A172 (cell line): ENCODE data around the gene ARHGAP30. TPM values are rescaled to one million over a fixed set of nuclear protein-coding genes. Genes with fewer than 3 reads are reported as not detected.
A peak's percentile ranks its signal among the peaks of the same experiment; 100 is the strongest.
"Not testable (repeated sequence)": the region's sequence is repeated elsewhere in the genome, so short reads cannot be mapped to it uniquely, and the experiment has no call there.

Source experiments
- DNase-seq: peaks from one replicate; pipeline ENCODE4 v3.0.0-alpha.2; 2015; ENCODE audit warnings: low spot score
- total RNA-seq: library from RNA; depleted of rRNA; stranded (reverse); fragments of >200 nt; shearing (Covaris generic); gene quantifications from 2 replicates; pipeline ENCODE4 v1.2.3, GENCODE V29; 2014

The ARHGAP30 gene
- total RNA-seq, 1 experiment from 2014 or later = 0.07 TPM

DNA sequence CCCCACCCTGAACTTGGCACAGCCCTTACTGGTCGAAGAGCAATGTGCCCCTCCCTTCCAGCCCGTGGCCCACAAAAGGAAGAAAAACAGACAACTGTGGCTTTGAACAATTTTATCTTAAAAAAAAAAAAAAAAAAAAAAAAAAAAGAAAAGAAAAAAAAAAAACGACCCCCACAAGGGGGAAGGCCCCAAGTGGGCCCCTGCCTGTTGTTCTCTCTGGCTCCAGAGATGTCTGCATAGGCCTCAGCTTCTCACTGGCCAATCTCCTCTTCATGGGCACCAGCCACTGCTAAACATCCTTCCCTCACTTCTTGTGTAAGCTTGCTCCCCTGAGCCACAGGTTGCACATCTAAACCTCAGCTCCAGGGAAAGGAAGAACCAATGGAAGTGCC is 30.5 kb downstream of the ARHGAP30 start:
- DNase-seq = no peak

DNA sequence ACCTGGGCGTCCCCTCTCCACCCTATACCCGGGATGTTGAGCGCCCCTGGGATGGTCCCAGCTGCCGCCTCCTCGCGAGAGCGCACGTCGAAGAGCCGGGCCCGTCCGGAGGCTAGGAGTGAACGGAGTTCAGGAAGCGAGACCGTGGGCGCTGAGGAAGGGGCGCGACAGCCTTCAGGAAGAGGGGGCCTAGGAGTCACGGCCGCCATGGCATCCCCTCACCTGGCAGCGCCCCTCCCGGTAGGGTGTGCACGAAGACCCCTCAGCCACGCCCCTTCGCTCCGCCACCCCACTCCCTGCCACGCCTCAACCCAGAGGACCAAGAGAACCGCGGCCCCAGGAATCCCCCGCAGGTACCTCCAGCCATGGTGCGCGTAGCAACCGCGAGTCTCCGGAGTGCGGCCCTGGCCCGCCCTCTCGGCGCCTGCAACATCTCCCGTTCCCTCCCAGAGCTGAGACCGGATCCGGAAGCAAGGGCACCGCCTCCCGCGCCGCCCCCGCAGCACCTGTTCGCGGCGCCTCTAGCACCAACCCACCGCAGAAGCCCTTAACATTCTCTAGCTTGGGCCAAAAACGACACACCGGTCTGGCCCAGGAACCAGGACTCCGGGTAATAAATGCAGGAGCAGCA is 31.1 kb downstream of the ARHGAP30 start, which contains the start of gene TSTD1:
Gene TSTD1 (minus strand): TSS at position 442 of the 631 bp plus-strand sequence. CDS start 75 bp downstream, at position 367.
- DNase-seq = no peak

DNA sequence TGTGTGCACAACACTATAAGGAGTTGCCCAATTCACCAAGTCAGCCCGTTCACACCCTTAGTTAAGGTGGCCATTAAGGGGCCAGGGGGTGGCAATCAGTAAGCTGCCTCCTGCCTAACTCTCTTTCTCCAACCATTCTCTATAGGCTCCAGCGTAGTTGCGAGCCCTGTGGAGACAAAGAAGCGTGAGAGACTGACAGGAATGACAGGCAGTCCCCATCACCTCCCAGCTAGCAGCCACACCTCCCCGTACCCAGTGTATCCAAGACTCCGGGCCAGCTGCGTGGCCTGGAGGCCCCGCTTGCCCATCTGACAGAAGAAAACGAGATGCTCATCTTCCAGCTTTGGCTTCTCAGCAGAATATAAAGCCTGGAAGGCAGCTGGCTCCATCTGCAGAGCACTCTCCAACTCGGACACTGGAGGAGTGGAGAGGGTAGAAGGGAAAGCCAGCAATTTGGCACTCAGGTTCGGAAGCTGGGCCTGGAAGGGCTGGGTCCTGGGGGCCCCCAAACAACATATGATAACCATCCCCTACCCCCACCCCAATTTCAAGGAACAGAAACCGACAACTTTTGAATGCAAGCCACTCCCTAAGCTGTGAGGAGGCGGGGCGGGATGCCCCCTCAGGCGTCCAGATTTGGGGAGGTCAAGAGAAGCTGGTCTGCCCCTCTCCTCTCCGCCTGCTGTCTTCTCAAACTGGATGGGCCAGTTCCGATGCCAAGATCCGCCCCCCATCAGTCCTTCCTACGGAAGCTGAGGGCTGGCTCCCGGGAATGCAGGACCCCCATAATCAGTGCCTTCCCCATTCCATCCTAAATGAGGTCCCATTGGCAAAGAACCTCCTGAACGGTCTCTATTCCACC is 31.8 kb downstream of the ARHGAP30 start:
- no peak for DNase-seq

DNA sequence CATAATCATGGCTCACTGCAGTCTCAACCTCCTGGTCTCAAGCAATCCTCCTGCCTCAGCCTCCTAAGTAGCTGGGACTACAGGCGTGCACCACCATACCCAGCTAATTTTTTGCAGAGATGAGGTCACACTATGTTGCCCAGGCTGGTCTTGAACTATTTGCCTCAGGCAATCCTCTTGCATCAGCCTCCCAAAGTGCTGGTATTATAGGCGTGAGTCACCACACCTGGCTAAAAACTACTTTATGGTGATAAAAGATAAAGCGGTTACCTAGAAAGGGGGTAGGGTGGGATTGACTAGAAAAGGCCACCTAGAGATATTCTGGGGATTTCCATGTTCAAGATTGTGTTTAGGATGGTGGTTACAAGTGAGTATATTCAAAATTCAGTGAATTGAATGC is 35.9 kb downstream of the ARHGAP30 start:
- no peak for DNase-seq

DNA sequence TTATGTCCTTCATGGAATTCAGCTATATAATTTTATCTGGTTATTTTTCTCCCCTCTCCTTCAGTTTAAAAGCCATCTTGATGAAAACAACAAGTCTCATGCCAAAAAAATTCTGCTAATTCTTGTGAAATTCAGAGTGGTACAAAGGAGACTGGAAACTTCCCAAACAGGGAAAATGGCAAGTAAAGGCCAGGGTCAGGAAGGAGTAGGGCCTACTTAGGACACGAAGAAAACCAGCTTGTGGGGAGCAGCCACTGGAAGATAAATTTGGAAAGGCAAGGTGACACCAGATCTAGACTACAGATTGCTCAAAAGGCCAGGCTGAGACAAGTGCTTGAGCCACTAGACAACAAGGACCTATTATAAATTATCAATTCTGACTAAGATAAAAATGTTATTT is 37.3 kb downstream of the ARHGAP30 start:
- no peak for DNase-seq

DNA sequence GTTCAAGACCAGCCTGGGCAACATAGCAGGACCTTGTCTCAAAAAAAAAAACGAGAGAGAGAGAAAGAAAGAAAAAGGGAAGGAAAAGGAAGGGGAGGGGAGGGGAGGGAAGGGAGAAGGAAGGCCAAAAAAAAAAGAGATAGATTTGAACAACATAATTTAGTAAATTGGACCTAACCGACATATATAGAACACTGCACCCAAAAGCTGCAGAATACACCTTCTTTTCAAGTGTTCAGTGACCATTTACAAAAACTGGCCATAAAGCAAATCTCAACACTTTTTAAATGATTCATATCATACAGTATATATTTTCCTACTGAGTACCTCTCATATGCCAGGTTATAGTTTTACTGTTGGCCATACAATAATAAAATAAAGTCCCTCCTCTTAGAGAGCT is 37.8 kb downstream of the ARHGAP30 start:
- DNase-seq = no peak

DNA sequence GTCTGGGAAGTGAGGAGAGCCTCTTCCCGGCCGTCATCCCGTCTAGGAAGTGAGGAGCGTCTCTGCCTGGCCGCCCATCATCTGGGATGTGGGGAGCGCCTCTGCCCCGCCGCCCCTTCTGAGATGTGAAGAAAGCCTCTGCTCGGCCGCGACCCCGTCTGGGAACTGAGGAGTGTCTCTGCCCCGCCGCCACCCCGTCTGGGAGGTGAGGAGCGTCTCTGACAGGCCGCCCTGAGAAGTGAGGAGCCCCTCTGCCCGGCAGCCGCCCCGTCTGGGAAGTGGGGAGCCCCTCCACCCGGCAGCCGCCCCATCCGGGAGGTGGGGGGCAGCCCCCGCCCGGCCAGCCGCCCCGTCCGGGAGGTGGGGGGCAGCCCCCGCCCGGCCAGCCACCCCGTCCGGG is 40.2 kb downstream of the ARHGAP30 start:
- DNase-seq = not testable (repeated sequence)

DNA sequence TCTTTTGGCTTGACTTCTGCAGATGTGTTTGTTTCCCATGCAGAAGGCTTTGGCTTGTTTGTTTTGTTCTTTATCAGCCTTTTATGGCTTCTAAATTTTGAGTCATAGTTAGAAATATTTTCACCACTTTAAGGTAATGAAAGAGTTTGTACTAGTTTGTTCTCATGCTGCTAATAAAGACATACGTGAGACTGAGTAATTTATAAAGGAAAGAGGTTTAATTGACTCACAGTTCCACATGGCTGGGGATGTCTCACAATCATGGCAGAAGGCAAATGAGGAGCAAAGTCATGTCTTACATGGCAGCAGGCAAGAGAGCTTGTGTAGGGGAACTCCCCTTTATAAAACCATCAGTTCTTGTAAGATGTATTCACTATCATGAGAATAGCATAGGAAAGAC is 42.7 kb downstream of the ARHGAP30 start:
- DNase-seq = not testable (repeated sequence)

DNA sequence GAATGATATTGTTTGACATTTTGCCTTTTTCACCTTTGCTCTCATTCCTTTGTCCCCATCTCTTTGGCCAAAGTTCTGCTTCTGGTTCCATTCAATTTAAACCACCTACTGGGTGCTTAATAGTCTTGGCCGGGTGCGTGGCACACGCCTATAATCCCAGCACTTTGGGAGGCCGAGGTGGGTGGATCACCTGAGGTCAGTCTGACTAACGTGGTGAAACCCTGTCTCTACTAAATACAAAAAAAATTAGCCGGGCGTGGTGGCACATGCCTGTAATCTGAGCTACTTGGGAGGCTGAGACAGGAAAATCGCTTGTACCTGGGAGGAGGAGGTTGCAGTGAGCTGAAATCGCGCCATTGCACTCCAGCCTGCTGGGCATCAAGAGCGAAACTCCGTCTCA is 47.3 kb downstream of the ARHGAP30 start:
- DNase-seq = not testable (repeated sequence)

DNA sequence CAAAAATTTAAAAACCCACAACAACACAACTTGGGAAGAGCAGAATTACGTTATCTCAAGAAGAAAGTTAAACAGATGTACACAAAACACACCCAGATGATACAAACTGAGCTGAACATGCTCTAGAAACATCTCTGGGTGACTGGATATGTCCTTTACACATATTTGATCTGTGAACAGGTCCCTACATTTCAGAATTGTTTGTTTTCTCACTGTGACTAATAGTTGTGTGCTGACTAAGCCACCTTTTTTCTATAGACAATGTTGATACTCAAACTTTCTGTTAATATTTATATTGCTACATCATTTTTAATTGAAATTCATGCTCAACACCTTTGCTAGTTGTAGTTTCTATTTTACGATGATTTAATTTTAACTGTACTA is 47.7 kb downstream of the ARHGAP30 start:
- DNase-seq = no peak

DNA sequence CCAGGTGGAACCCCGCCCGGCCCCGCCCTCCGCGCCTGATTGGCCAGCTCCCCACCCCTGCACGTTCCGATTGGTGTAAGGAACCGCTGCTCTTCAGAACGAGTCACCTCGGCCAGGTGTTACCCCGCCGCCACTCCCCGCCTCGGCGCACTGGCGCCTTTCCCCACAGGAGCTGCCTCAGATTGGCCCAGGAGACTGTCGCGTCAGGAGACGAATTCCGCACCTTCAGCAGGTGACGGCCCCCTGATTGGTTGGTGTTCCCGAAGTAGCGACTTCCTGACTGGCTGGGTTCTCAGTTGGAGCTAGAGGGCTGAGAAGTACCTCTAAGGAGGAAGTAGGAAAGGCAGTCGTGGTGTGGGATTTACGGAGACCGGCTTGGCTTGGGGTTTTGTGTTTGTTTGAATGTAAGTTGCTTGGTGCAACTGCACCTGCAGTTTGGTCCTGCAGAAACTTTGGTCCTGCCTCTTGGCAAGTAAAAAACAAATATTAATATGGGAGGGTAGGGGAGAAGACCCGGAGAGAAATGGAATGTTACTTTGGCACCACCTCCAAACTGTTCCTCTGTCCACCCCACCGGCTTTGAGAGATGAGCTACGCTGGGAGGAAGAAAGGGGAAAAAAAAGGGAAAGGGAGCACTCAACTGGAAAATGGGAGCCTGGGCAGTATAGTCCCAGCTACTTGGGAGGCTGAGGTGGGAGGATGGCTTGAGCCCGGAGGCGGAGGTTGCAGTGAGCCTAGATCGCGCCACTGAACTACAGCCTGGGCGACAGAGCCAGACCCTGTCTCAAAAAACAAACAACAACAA is 48.3 kb downstream of the ARHGAP30 start:
- DNase-seq = peak; percentile 85

DNA sequence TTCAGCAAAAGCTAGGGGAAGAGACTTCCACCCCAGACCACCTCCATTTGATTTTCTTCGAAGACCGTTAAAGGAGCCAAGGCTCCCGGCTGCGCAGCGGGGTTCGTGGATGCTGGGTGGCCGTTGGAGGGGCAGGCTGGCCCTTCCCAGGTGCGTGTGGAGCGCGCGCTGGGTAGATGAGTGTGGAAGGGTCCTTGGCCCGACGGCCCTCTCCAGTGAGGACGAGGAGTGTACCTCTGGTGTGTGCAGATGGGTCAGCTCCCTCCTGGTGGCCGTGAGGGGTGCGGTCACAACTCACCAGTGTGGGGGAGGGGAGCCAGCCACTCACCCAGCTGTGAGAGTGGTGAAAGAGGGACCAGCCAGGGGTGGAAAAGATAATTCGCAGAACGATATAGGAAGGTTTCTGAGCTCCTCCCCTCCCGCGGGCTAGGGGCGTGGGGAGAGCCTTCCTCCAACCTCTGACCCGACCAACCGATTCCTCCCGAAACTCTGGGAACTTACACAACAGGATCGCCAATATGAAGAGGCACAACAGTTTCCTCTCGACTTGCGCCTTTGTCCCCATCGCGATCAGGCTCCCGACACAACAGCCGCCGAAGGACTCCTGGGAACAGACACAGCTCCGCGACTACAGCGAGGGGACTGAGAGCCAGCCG is 49.1 kb downstream of the ARHGAP30 start, which contains the start of gene F11R:
Gene F11R (minus strand): TSS at position 644 of the 656 bp plus-strand sequence. CDS start 79 bp downstream, at position 565.
- DNase-seq = peak; percentile 28

DNA sequence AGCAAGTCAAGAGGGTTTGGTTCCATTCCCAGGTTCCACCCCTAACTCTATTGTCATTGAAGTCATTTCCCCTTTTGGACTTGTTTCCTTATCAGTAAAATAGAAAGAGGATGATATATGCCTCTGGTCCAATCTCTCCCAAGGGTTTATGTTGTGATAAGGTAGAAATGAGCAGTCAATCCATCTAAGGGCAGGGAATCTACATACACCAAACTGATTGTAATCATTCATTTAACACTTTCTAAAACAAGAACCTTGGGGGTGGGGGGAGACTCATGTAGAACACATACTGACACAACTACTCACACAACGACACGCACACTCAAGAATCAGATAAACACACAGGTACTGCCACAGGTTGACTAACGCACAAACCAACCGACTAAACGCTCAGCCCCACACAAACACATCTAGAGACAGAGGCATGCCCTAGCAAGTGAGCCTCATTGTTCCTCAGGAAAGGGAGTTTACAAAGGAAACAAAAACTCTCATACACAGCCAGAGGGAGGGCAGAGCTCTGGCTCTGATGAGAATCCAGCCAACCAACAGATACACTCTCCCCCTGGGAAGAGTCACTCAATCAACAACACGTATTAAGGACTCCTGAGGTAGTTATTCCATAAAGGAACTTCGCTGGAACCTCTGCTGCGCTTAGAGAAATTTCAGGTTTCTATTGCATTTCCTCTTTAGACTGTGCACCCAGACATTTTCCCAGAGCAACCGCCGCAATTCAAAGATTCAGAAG is 49.8 kb downstream of the ARHGAP30 start:
- DNase-seq = no peak

DNA sequence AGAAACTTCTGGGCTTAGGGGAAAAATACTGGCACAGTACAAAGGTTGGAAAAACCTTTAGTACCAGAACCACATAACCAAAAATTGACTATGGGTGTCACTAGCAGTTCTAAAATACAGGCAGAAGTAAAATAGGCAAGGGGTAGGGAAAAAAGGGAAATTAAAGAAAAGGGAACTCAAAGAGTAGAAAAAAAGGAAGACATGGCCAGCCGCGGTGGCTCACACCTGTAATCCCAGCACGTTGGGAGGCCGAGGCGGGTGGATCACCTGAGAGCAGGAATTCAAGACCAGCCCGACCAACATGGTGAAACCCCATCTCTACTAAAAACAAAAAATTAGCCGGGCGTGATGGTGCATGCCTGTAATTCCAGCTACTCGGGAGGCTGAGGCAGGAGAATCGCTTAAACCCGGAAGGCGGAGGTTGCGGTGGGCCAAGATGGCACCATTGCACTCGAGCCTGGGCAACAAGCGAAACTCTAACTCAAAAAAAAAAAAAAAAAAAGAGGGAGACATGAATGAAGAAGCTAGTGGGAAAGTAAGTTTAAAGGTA is 50.5 kb downstream of the ARHGAP30 start:
- DNase-seq = not testable (repeated sequence)

DNA sequence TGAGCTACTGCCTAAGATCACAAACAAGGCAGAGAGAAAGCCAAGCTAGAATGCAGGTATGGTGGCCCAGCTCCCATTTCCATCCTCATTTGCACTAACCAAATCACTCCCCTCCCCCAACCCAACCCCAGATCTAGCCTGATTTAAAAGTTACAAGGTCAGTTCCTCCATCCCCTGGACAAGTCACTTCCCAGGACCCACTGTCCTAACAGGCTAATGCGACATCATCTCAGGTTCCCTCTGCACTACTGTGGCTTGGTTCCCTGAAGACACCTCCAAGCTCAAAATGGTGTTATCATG is 51.1 kb downstream of the ARHGAP30 start:
- no peak for DNase-seq

DNA sequence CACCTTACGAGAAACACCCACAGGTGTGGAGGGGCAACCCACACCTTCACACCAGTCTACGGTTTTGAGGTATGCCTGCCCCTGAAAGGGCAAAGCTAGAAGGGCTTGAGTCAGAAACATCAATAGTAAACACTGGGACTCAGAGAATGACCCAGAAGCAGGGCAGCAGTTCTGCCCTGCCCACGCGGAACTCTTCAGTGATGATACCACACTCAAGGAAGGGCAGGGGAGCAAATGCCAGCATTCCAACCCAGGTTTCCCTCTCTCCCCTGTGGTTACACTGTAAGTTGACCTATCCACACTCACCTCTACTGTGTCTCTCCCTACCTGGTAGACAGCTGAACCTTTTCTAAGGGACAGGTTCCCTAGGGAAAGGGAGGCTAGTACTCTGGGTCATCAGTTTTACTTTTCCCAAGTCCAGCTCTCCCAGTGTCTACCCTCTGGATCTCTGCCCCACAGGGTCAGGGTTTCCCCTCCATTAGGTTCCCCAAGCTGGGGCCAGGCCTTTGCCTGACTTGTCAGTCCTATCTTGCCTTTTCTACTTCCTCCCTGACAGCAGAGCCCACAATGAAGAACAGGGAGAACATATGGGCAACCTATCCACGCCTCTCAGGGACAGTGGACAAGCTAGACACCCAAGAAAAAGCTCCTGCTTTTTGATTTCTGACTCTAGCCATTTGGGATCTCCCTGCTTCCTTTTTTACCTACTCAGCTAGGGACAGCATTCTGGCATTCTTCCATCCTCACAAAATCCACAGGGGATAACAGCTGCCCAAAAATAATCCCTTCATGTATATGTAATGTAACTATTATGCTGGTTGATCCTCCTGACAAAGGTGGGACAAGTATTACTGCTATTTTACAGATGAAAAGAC is 51.7 kb downstream of the ARHGAP30 start:
- DNase-seq = no peak

DNA sequence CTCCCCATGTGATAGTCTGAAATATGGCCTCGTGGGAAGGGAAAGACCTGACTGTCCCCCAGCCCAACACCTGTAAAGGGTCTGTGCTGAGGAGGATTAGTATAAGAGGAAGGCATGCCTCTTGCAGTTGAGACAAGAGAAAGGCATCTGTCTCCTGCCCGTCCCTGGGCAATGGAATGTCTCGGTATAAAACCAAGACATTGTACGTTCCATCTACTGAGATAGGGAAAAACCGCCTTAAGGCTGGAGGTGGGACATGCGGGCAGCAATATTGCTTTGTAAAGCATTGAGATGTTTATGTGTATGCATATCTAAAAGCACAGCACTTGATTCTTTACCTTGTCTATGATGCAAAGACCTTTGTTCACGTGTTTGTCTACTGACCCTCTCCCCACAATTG is 52.5 kb downstream of the ARHGAP30 start:
- not testable (repeated sequence) for DNase-seq

DNA sequence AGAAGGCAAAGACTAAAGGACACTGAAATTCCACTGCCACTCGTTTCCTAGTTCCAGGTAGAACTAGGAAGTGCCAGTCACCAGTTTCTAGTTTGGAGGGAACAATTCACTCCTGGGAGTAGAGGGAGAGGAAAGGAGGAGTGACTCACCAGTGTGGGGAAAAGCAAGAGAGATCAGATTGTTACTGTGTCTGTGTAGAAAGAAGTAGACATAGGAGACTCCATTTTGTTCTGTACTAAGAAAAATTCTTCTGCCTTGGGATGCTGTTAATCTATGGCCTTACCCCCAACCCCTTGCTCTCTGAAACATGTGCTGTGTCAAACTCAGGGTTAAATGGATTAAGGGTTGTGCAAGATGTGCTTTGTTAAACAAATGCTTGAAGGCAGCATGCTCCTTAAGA is 53.0 kb downstream of the ARHGAP30 start:
- DNase-seq = not testable (repeated sequence)

DNA sequence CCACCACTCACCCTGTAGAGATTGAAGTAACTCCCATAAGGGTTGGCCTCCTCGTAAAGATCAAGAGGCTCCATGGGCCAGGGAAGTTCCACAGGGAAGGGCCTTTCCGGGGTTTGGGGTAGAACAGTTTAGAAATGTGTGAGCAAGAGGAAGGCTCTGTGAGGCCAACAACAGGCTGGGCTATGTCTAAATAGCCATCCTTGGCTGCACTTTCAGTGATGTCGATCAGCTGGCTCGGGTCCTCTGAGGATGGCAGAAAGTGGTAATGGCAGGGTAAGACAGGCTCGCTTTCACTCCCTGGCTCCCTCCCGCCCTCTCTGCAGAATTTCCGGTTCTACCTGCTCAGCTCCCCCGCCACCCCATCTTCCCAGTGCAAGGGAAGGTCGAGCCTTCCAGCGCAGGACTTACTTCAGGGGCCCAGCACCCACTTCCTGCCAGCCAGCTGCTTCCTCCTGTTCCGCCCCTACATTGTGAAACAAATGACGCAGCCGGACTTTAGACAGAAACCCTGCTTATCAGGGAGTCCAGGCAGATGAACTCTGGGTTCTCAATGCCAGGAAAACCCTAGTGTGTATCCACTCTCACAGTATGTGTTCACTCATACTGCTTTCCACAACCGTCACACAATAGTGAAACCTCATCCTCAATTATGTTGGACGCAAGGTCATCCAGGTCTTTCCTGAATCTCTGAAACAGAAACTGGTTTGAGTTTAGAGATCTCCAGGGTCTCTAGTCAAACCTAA is 56.0 kb downstream of the ARHGAP30 start:
- DNase-seq = no peak
